A673 (cell line): ENCODE data around the gene KCNJ15. TPM values are rescaled to one million over a fixed set of nuclear protein-coding genes. Genes with fewer than 3 reads are reported as not detected.

Source experiments
- BruUV-seq: library from RNA; stranded (reverse); fragments of 400-500 nt; replicated peaks from 2 replicates; lab custom pipeline; 2021; lab: Mats Ljungman, UMichigan
- CTCF ChIA-PET: fragments of 300-600 bp; sonication (Branson Sonifier 250); formaldehyde crosslinking; loops from one replicate; lab custom pipeline; 2022; ENCODE audit warnings: antibody characterized with exemption; lab: Charles Lee
- POLR2A ChIA-PET: fragments of 300-600 bp; sonication (Branson Sonifier 250); formaldehyde crosslinking; loops from one replicate; lab custom pipeline; 2022; ENCODE audit warnings: antibody characterized with exemption; ENCODE audit not compliant: low non-redundant PET; lab: Charles Lee
- DNase-seq: peaks from one replicate; pipeline ENCODE4 v3.0.0-alpha.2; 2015; ENCODE audit warnings: low spot score
- H3K27ac ChIP-seq: fragments of 200-600 bp; sonication (generic); 2 replicates; pipeline ENCODE4 v1.5.1; 2016; ENCODE audit warnings: mixed run types, low read depth, mild to moderate bottlenecking, mixed read lengths, antibody characterized with exemption, low read length; ENCODE audit not compliant: poor library complexity, severe bottlenecking
- H3K27me3 ChIP-seq: fragments of 200-600 bp; sonication (generic); replicated peaks from 2 replicates; pipeline ENCODE4 v1.6.1; 2017; ENCODE audit warnings: mixed run types, low read depth, mild to moderate bottlenecking, mixed read lengths, antibody characterized with exemption, low read length; ENCODE audit not compliant: insufficient read depth, poor library complexity
- H3K36me3 ChIP-seq: fragments of 200-600 bp; sonication (generic); 2 replicates; pipeline ENCODE4 v1.6.1; 2016; ENCODE audit warnings: mixed run types, mild to moderate bottlenecking, mixed read lengths, antibody characterized with exemption, low read length; ENCODE audit not compliant: insufficient read depth, poor library complexity, severe bottlenecking
- H3K4me1 ChIP-seq: fragments of 200-600 bp; sonication (generic); 2 replicates; pipeline ENCODE4 v1.6.1; 2017; ENCODE audit warnings: mixed run types, mild to moderate bottlenecking, mixed read lengths, antibody characterized with exemption, low read length; ENCODE audit not compliant: insufficient read depth, poor library complexity, severe bottlenecking
- H3K4me3 ChIP-seq: fragments of 200-600 bp; sonication (generic); 2 replicates; pipeline ENCODE4 v1.5.1; 2016; ENCODE audit warnings: low read depth, mixed run types, mild to moderate bottlenecking, mixed read lengths, low read length; ENCODE audit not compliant: poor library complexity, severe bottlenecking
- H3K9me3 ChIP-seq: fragments of 200-600 bp; sonication (generic); 2 replicates; pipeline ENCODE4 v1.6.1; 2016; ENCODE audit warnings: mixed run types, low read depth, mild to moderate bottlenecking, mixed read lengths, antibody characterized with exemption, low read length; ENCODE audit not compliant: poor library complexity, severe bottlenecking
- EZH2 ChIP-seq: fragments of 200-600 bp; sonication (generic); IDR thresholded peaks from 2 replicates; pipeline ENCODE4 v1.6.1; 2017; ENCODE audit warnings: borderline replicate concordance, low read depth, mild to moderate bottlenecking, mixed read lengths, antibody characterized with exemption, low read length; ENCODE audit not compliant: poor library complexity, severe bottlenecking
- intact Hi-C: fragments of 100-400 bp; cut with micrococcal nuclease; formaldehyde crosslinking; loops from one replicate; pipeline ENCODE4 v1.10.0; 2022; ENCODE audit not compliant: unreplicated experiment
- total RNA-seq: library from RNA; stranded (reverse); gene quantifications from 2 replicates; pipeline ENCODE4 v1.2.3, GENCODE V29; 2021
- TF ChIP-seq, protein P1 (sequence below): fragments of 300-800, 200-600 bp; sonication (generic); conservative IDR thresholded peaks from 2 replicates; pipeline ENCODE4 v1.5.1; 2017; ENCODE audit warnings: low read depth, mild to moderate bottlenecking, antibody characterized with exemption, low read length, moderate library complexity, mixed read lengths

KCNJ15 gene
- total RNA-seq, 1 experiment from 2014 or later = not detected

DNA sequence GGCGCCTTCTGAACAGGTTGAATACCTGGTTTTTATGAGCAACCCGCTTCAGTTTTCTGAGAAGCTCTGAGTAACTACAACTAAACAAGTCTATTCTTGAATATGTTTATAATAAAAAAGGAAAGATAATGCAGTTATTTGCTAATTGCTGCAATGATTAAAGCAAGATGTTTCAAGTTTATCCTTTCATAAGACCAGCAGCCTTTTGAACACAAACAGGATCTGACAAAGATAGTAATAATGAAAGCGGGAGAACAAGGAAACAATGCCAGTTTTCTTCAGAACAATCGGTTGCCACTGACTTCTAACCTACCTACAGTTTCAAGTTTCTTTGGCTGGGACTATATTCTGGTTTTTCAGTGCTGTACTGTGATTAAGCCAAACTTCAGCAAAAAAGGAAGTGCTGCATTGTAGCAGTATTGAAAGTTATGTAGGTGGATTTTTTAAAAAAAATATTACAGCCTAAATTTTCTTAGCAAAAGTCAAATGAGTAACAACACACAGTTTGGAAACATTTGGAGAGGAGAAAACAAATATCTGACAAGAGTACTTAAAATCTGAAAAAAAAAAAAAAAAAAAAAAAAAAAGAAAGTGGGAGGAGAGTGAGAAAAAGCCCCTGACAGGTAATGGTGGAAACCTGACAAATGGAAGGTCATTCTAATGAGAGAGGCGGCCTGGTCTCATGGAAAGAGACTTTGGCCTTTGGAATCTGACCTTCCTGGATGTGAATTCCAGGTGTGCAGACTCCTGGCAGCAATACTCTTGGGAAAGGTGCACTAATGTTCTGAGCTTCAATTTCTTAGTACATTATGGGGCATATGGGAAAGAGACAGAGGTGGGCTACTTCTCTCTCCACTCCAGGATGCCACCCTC lies 11.4 kb downstream of the KCNJ15 start:
- intact Hi-C loops = no loop called here
- no peaks in the 10 kb centered on the region for H3K4me1 ChIP-seq
- no peak for DNase-seq
- CTCF ChIA-PET = no interaction called here
- H3K27ac ChIP-seq = no peak overlapping the region
- H3K4me3 ChIP-seq = no peak overlapping the region
- BruUV-seq = no TSS peak
- TF ChIP-seq EZH2 = no peak
- TF ChIP-seq, protein P1, sequence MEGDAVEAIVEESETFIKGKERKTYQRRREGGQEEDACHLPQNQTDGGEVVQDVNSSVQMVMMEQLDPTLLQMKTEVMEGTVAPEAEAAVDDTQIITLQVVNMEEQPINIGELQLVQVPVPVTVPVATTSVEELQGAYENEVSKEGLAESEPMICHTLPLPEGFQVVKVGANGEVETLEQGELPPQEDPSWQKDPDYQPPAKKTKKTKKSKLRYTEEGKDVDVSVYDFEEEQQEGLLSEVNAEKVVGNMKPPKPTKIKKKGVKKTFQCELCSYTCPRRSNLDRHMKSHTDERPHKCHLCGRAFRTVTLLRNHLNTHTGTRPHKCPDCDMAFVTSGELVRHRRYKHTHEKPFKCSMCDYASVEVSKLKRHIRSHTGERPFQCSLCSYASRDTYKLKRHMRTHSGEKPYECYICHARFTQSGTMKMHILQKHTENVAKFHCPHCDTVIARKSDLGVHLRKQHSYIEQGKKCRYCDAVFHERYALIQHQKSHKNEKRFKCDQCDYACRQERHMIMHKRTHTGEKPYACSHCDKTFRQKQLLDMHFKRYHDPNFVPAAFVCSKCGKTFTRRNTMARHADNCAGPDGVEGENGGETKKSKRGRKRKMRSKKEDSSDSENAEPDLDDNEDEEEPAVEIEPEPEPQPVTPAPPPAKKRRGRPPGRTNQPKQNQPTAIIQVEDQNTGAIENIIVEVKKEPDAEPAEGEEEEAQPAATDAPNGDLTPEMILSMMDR = no peak
- no peaks in the 10 kb centered on the region for H3K9me3 ChIP-seq
- H3K27me3 ChIP-seq = peaks cover 18% of the 10 kb centered on the region
- H3K36me3 ChIP-seq = no peaks in the 10 kb centered on the region
- POLR2A ChIA-PET = no interaction called here

DNA sequence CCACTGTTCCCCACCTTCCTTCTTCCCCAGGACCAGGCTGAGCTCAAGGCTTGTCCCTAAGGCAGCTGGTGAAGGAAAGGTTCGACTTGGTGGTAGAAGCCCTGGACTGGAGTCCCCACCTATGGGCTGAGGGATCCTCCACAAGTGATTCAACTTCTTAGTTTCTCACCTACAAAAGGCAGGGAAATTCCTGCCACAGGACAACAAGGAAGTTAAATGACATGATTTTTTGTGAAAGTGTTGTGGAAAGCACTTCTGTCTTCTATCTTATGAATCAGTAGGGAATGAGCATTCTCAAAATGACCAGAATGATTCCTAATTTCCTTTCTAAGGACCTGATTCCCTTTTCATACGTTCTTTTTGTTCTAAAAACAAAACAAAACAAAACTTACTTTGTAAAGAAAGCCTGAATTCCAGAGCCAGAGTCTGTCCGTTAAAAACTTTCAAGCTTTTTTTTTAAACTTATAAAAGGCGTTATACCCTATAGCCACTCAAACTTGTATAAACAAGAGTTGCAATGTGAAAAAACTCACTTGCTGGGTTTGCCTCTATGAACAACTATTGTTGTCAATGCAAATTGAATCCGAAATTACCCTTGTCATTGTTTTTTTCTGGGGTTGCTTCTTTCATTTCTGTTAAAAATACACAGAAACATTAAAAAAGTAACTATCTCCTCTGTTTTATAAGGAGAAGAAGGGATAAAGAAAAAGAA lies 12.2 kb downstream of the KCNJ15 start:
- no peaks in the 10 kb centered on the region for H3K36me3 ChIP-seq
- no peak for DNase-seq
- H3K9me3 ChIP-seq = no peaks in the 10 kb centered on the region
- POLR2A ChIA-PET = no interaction called here
- H3K27ac ChIP-seq = no peak overlapping the region
- H3K4me1 ChIP-seq = no peaks in the 10 kb centered on the region
- H3K27me3 ChIP-seq = peaks cover 24% of the 10 kb centered on the region
- intact Hi-C loops = no loop called here
- CTCF ChIA-PET = no interaction called here
- H3K4me3 ChIP-seq = no peak overlapping the region
- TF ChIP-seq, protein P1 = no peak
- TF ChIP-seq EZH2 = no peak
- BruUV-seq = no TSS peak

DNA sequence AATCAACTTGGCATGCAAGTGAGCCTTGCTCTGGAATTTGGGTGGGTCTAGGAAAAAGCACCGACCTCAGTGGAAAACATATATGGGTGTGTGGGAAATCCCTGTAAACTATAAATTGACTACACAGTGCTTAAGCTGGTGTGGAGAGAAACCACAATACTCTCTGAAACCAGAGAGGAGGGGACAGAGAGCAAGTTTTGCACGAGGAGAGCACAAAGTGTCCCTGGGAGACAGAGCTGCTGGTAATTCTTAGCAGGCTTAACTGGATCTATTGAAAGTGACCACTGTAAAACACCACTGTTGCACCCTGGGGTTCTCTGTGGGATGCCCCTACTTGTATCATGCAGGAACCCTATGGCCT lies 12.8 kb downstream of the KCNJ15 start:
- POLR2A ChIA-PET = no interaction called here

More for the DNA sequence above, 12.8 kb downstream of the KCNJ15 start:
- BruUV-seq = no TSS peak
- H3K4me1 ChIP-seq = no peaks in the 10 kb centered on the region
- intact Hi-C loops = no loop called here
- CTCF ChIA-PET = no interaction called here
- H3K9me3 ChIP-seq = no peaks in the 10 kb centered on the region
- DNase-seq = no peak
- H3K36me3 ChIP-seq = no peaks in the 10 kb centered on the region
- H3K27me3 ChIP-seq = peaks cover 28% of the 10 kb centered on the region
- no peak overlapping the region for H3K4me3 ChIP-seq
- TF ChIP-seq, protein P1 = no peak
- no peak for TF ChIP-seq EZH2
- H3K27ac ChIP-seq = no peak overlapping the region
